ENCODE measurements around the gene CFAP77. TPM values are rescaled to one million over a fixed set of nuclear protein-coding genes. Genes with fewer than 3 reads are reported as not detected.
A peak's percentile ranks its signal among the peaks of the same experiment; 100 is the strongest.

The CFAP77 gene
- total and polyA plus RNA-seq, 2 of the 8 experiments (the other 6 are each of a cell fraction or from before 2014, with no cell fraction given), result 0.63 to 0.97 TPM

DNA sequence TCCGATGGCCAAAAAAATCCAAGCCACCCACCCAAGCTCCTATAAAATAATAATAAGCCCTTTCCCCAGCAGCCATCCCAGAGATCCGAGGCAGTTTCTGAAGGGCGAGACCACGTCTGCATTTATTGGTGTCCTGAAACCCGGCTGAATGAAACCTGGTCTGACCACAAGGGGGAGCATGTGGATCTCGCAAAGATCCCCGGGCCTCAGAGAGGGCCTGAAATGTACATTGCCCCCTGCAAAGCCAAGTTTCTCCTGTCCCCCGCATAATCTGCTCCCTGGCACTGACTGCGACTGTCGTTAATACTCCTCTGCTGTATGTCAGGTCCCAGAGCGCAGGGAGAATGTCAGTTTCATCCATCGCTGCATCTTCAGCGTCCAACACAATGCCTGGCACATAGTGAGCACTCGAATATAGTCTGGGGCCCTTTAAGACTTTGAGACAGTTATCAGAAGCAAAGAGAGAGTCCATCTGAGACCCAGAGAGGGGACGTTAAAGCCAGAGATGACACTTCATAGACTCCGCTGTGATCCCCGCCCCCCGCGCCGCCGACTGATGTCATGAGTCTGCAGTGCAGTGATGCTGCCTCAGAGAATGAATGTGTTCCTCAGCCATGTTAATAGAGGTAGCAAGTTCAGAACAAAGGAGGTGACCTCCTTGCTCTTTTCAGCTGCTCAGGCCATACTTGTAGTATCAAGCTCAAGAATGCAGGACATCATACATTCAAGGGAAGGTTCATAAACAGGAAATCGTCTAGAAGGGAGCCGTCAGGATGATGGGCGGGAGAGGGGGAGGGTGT, 97.9 kb downstream of the CFAP77 start:
- Histone ChIP-seq H2BK5ac (ENCODE audit: low read depth, low read length) (no peak overlapping the region), H3K27me3 (replicated peaks in 1 of 4; ENCODE audit: control insufficient read depth in 3 of 4, extremely low read depth in 1 of 4, insufficient read depth in 3 of 4, low read length in 3 of 4) (no peaks in the 10 kb centered on the region), H4K8ac (ENCODE audit: extremely low read depth, insufficient read depth, low read length) (no peak overlapping the region), H3K36me3 (ENCODE audit: control insufficient read depth in 2 of 4, insufficient read depth in 4 of 4, low read length in 3 of 4) (no peaks in the 10 kb centered on the region), H2AK5ac (ENCODE audit: low read depth, low read length) (no peak overlapping the region), H3K23ac (ENCODE audit: insufficient read length) (no peak overlapping the region), H3K9me3 (ENCODE audit: insufficient read depth in 2 of 2, low read depth in 1 of 2, low read length in 1 of 2) (no peaks in the 10 kb centered on the region), H3K56ac (replicated peaks; ENCODE audit: insufficient read length, low read depth, low read length) (no peak overlapping the region), H4K91ac (replicated peaks; ENCODE audit: insufficient read length, low read length) (no peak overlapping the region), H3K23me2 (ENCODE audit: low read depth, low read length) (no peaks in the 10 kb centered on the region), H2BK20ac (ENCODE audit: low read length) (no peak overlapping the region), H3K4me2 (ENCODE audit: insufficient read depth in 1 of 2, low read depth in 2 of 2, low read length in 2 of 2) (no peak overlapping the region), H3K18ac (ENCODE audit: extremely low read depth, low read length) (no peak overlapping the region), H2BK12ac (ENCODE audit: low read depth, low read length) (no peak overlapping the region), H3K14ac (ENCODE audit: insufficient read length) (no peak overlapping the region), H3K4me3 (ENCODE audit: extremely low read depth in 1 of 4, insufficient read depth in 2 of 4, low read depth in 3 of 4, low read length in 4 of 4) (no peak overlapping the region), H3K79me2 (ENCODE audit: control insufficient read depth in 1 of 2, insufficient read depth in 2 of 2, low read length in 2 of 2) (no peaks in the 10 kb centered on the region), H3K9ac (replicated peaks in 1 of 4; ENCODE audit: extremely low read depth in 1 of 4, low read depth in 3 of 4, low read length in 3 of 4) (no peak overlapping the region), H4K20me1 (replicated peaks in 1 of 2; ENCODE audit: control insufficient read depth in 1 of 2, insufficient read depth in 2 of 2, low read length in 2 of 2) (no peaks in the 10 kb centered on the region), H3K4me1 (replicated peaks in 1 of 4; ENCODE audit: control insufficient read depth in 3 of 4, insufficient read depth in 4 of 4, low read length in 3 of 4) (peaks cover 0 to 9% (median 6%) of the 10 kb centered on the region in 4 experiments; a peak in 4 of 7 replicates), H3K79me1 (ENCODE audit: low read depth, low read length) (no peaks in the 10 kb centered on the region), H2BK120ac (replicated peaks; ENCODE audit: low read depth, low read length) (no peak overlapping the region), H2AFZ (ENCODE audit: low read length) (no peak overlapping the region), H2BK15ac (ENCODE audit: low read length) (0 out of 2 replicates have a peak overlapping the region, but pooled peaks have one; percentile 5), H3K4ac (replicated peaks; ENCODE audit: insufficient read length, low read depth, low read length) (no peak overlapping the region), H3K27ac (ENCODE audit: low read depth, low read length) (no peak overlapping the region), H4K5ac (ENCODE audit: insufficient read length, low read depth, low read length) (no peak overlapping the region)
- CTCF ChIA-PET (ENCODE audit: partially characterized antibody), result interaction anchor here (0.5 to 9.6 kb wide), 37 partner anchors 8 to 428 kb away, joined by 3 to 93 read pairs (median 4); no protein-coding TSS in a partner anchor
- POLR2A ChIA-PET (ENCODE audit: partially characterized antibody), result no interaction called here
- DNase-seq (ENCODE audit: low read depth in 1 of 2, low spot score in 2 of 2), result peak; percentile 43 to 87
- WGBS, 2 experiments (ENCODE audit: extremely low coverage in 1 of 2, insufficient coverage in 1 of 2, insufficient read length in 1 of 2, insufficient replicate concordance in 2 of 2, low coverage in 1 of 2, low lambda C conversion rate in 2 of 2, missing lambda C conversion rate in 1 of 2), result 57% methylated on average over 24 of the region's 24 CpGs; no CpG with 5 or more reads in 1 of the 2 experiments
- peak; percentile 92 for FAIRE-seq
- TF ChIP-seq NRF1 (IDR thresholded peaks at IDR 0.05; ENCODE audit: low read depth, low read length), result no peak
- no peak for TF ChIP-seq FOSL1 (IDR thresholded peaks at IDR 0.05; ENCODE audit: insufficient read depth, low read depth, low read length)

Data from H1 (cell line).